B cell (primary cell): ENCODE data around the gene ERC1. TPM values are rescaled to one million over a fixed set of nuclear protein-coding genes. Genes with fewer than 3 reads are reported as not detected.

Experiments
- ATAC-seq: fragments of 200-7000 bp; cut with Tn5 transposase; one replicate; pipeline ENCODE4 v1.10.0; 2021; ENCODE audit warnings: low read depth, mild to moderate bottlenecking, moderate number of reproducible peaks, moderate library complexity
- CTCF ChIA-PET: fragments of 350-600 bp; sonication (Branson Sonifier 250); formaldehyde crosslinking; loops from one replicate; lab custom pipeline; 2021; ENCODE audit warnings: antibody characterized with exemption, inconsistent platforms; lab: Charles Lee
- POLR2A ChIA-PET: fragments of 350-600 bp; sonication (Branson Sonifier 250); formaldehyde crosslinking; loops from one replicate; lab custom pipeline; 2021; ENCODE audit warnings: antibody characterized with exemption; lab: Charles Lee
- DNase-seq: peaks from one replicate; pipeline ENCODE4 v3.0.0; 2013
- H2AFZ ChIP-seq: 2 replicates; pipeline ENCODE4 v1.6.1; 2012; ENCODE audit warnings: mild to moderate bottlenecking, low read depth, low read length; ENCODE audit not compliant: insufficient read depth, poor library complexity, severe bottlenecking
- H3K27ac ChIP-seq, 2 donors: 1 replicate in 1 of 2; 2 replicates in 1 of 2; pipeline ENCODE4 v1.5.1; 2012 to 2013; ENCODE audit warnings: low read length in 2 of 2, mild to moderate bottlenecking in 2 of 2, moderate library complexity in 1 of 2
- H3K27me3 ChIP-seq, 4 experiments: fragments of 200-600 bp in 1 of 4; sonication (generic) in 1 of 4; replicated peaks in 1 of 4; 1 replicate in 2 of 4; 2 replicates in 2 of 4; pipeline versions ENCODE4 v1.6.1 to v1.7.0; 2013 to 2016; ENCODE audit warnings: low read length in 3 of 4, mild to moderate bottlenecking in 2 of 4, mixed read lengths in 1 of 4, moderate library complexity in 1 of 4; ENCODE audit not compliant: insufficient read depth in 4 of 4, control insufficient read depth in 3 of 4; ENCODE audit errors: control extremely low read depth in 1 of 4
- H3K36me3 ChIP-seq, 2 experiments: replicated peaks in 1 of 2; 1 replicate in 1 of 2; 2 replicates in 1 of 2; pipeline versions ENCODE4 v1.6.1 to v1.7.1; 2013; ENCODE audit warnings: low read length in 1 of 2; ENCODE audit not compliant: insufficient read depth in 2 of 2, control insufficient read depth in 1 of 2; ENCODE audit errors: control extremely low read depth in 1 of 2, extremely low read depth in 1 of 2
- H3K4me1 ChIP-seq, 2 donors: fragments of 200-600 bp in 1 of 2; sonication (generic) in 1 of 2; 1 replicate in 1 of 2; 2 replicates in 1 of 2; pipeline versions ENCODE4 v1.5.1 to v1.6.1; 2013 to 2017; ENCODE audit warnings: low read length in 2 of 2; ENCODE audit not compliant: control insufficient read depth in 2 of 2, insufficient read depth in 2 of 2
- H3K4me2 ChIP-seq: replicated peaks from 2 replicates; pipeline ENCODE3; 2012; ENCODE audit warnings: mild to moderate bottlenecking, low read depth, low read length; ENCODE audit not compliant: poor library complexity, severe bottlenecking
- H3K4me3 ChIP-seq, 5 experiments: fragments of 200-600 bp in 1 of 5; sonication (generic) in 1 of 5; 1 replicate in 3 of 5; 2 replicates in 2 of 5; pipeline versions ENCODE4 v1.5.1 to v1.7.0; 2011 to 2016; ENCODE audit warnings: low read length in 4 of 5, mild to moderate bottlenecking in 4 of 5, low read depth in 2 of 5, control low read depth in 1 of 5, moderate library complexity in 1 of 5; ENCODE audit not compliant: insufficient read depth in 1 of 5; ENCODE audit errors: control extremely low read depth in 1 of 5, extremely low read depth in 1 of 5
- H3K79me2 ChIP-seq: fragments of 200-600 bp; sonication (generic); one replicate; pipeline ENCODE4 v1.6.0; 2016; ENCODE audit warnings: low read length; ENCODE audit not compliant: control insufficient read depth, insufficient read depth
- H3K9ac ChIP-seq: fragments of 200-600 bp; sonication (generic); 2 replicates; pipeline ENCODE4 v1.6.1; 2017; ENCODE audit warnings: mild to moderate bottlenecking, low read length, moderate library complexity
- H3K9me3 ChIP-seq, 3 donors: one replicate each; pipeline versions ENCODE4 v1.6.1 to v1.7.1; 2013; ENCODE audit warnings: low read length in 2 of 3; ENCODE audit not compliant: control insufficient read depth in 2 of 3, insufficient read depth in 1 of 3; ENCODE audit errors: control extremely low read depth in 1 of 3
- H4K20me1 ChIP-seq: 2 replicates; pipeline ENCODE4 v1.6.0; 2012; ENCODE audit warnings: mild to moderate bottlenecking, low read length; ENCODE audit not compliant: insufficient read depth, control insufficient read depth, poor library complexity, severe bottlenecking
- H3K27ac Mint-ChIP-seq: one replicate; pipeline ENCODE4 v1.8.0; 2021; ENCODE audit warnings: mixed read lengths
- H3K27me3 Mint-ChIP-seq: one replicate; pipeline ENCODE4 v1.8.0; 2021; ENCODE audit warnings: mixed read lengths
- H3K4me1 Mint-ChIP-seq: one replicate; pipeline ENCODE4 v1.8.0; 2021; ENCODE audit warnings: mixed read lengths
- H3K4me3 Mint-ChIP-seq: one replicate; pipeline ENCODE4 v1.8.0; 2021; ENCODE audit warnings: mixed read lengths
- H3K9me3 Mint-ChIP-seq: one replicate; pipeline ENCODE4 v1.8.0; 2022; ENCODE audit warnings: mixed read lengths; ENCODE audit not compliant: insufficient read depth
- EZH2 ChIP-seq: IDR thresholded peaks from 2 replicates; pipeline ENCODE4 v1.6.1; 2012; ENCODE audit warnings: borderline replicate concordance, low read depth, mild to moderate bottlenecking, moderate library complexity, low read length; ENCODE audit not compliant: insufficient read depth, poor library complexity, severe bottlenecking
- WGBS: methylation state at CpG from one replicate; pipeline ENCODE4 v1.1.5; 2013; ENCODE audit warnings: missing lambda C conversion rate; ENCODE audit not compliant: insufficient coverage; 5-methylcytosine and 5-hydroxymethylcytosine counted together
- intact Hi-C: fragments of 100-400 bp; cut with micrococcal nuclease; formaldehyde crosslinking; loops from one replicate; pipeline ENCODE4 v1.10.0; 2022
- polyA plus RNA-seq: library from polyadenylated mRNA; depleted of rRNA; stranded (reverse); fragments of >200 nt; gene quantifications from 2 replicates; pipeline ENCODE4 v1.2.3, GENCODE V29; 2012
- total RNA-seq, 2 donors: library from RNA; stranded (reverse); fragments of 120-200 nt in 1 of 2; gene quantifications; 1 replicate in 1 of 2; 2 replicates in 1 of 2; pipeline versions ENCODE4 v1.2.3 to v1.2.4, GENCODE V29; 2013 to 2022
- TF ChIP-seq, protein P1 (sequence below): fragments of 200-600 bp; IDR thresholded peaks from one replicate; pipeline ENCODE4 v1.8.0; 2022; ENCODE audit warnings: antibody characterized with exemption, mild to moderate bottlenecking

Gene ERC1
- total and polyA plus RNA-seq, 2 donors (not counting 1 experiment from before 2014, with no cell fraction given): 4.0 to 77.6 TPM

DNA sequence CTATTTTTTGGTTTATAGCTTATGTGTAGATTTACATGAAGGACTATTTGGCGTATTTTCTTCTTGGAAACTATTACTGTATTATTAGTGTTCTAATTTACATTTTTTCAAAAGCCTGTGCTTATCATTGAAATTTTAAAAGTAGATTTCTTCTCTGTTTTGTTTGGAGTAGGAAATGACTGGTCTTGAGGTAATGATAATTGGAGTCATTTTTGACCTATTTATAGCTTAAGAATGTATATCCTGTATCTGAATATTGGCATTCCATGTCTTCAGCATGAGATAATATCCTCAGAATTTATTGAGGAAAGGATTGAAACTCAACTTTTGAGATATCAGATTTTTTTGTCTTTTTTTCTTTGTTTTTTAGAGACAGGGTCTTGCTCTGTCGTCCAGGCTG, 193.4 kb downstream of the ERC1 start:
- Histone ChIP-seq H3K27ac (no peak overlapping the region), H3K27me3 (no peaks in the 10 kb centered on the region), H3K4me3 (no peak overlapping the region), H3K79me2 (no peaks in the 10 kb centered on the region), H3K36me3 (peaks cover 0 to 17% of the 10 kb centered on the region in 2 experiments), H4K20me1 (no peaks in the 10 kb centered on the region), H3K9ac (no peak overlapping the region), H3K4me1 (no peaks in the 10 kb centered on the region), H3K4me2 (no peak overlapping the region), H2AFZ (no peak overlapping the region), H3K9me3 (no peaks in the 10 kb centered on the region)
- ChIA-PET CTCF (interaction anchor here (0.6 to 1.6 kb wide), 3 partner anchors 66 to 399 kb away, joined by 3 to 4 read pairs (median 3); no protein-coding TSS in a partner anchor), POLR2A (no interaction called here)
- Mint-ChIP-seq H3K27ac (no peak overlapping the region), H3K9me3 (no peaks in the 10 kb centered on the region), H3K27me3 (no peaks in the 10 kb centered on the region), H3K4me1 (peaks cover 2% of the 10 kb centered on the region), H3K4me3 (no peak overlapping the region)
- no CpG with 5 or more reads among the region's 2 CpGs for WGBS
- DNase-seq (no peak), ATAC-seq (no peak)
- TF ChIP-seq, protein P1, sequence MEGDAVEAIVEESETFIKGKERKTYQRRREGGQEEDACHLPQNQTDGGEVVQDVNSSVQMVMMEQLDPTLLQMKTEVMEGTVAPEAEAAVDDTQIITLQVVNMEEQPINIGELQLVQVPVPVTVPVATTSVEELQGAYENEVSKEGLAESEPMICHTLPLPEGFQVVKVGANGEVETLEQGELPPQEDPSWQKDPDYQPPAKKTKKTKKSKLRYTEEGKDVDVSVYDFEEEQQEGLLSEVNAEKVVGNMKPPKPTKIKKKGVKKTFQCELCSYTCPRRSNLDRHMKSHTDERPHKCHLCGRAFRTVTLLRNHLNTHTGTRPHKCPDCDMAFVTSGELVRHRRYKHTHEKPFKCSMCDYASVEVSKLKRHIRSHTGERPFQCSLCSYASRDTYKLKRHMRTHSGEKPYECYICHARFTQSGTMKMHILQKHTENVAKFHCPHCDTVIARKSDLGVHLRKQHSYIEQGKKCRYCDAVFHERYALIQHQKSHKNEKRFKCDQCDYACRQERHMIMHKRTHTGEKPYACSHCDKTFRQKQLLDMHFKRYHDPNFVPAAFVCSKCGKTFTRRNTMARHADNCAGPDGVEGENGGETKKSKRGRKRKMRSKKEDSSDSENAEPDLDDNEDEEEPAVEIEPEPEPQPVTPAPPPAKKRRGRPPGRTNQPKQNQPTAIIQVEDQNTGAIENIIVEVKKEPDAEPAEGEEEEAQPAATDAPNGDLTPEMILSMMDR: no peak
- no peak for TF ChIP-seq EZH2
- intact Hi-C loops: no loop called here

DNA sequence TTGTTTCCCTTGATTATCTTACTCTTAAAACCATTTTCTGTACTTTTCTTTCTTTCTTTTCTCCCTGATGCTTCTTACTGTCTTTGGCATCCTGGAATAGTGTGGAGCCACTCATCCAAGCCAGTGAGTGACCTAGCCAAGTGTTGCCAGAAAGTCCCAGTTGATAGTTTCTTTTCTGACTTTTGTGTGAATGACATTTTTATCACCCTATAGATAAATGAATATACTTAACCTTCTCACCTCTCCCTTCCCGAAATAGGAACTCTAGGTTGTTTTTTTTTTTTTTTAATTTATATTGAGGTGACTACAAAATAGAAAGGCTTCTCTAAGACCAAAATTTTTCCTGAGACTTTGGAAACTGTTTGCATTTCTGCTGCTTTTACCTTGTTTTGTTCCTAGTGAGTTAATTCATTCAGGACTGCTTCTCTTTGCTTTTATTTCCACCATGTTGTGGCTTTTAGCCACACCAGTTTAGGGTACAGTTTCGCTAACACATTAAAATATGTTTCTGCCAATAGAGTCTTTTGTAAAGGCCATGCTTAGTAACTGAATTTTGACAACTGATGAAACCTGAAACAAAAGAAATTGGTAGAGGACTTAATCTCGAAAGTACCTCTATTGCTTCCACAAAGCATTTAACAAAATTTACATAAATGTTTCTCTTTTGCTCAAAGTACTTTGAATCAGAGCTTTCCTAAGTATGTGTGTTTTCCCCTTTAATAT, 194.6 kb downstream of the ERC1 start:
- Mint-ChIP-seq H3K27me3 (no peaks in the 10 kb centered on the region), H3K27ac (no peak overlapping the region), H3K4me3 (no peak overlapping the region), H3K9me3 (no peaks in the 10 kb centered on the region), H3K4me1 (peaks cover 2% of the 10 kb centered on the region)
- H2AFZ ChIP-seq: no peak overlapping the region
- H3K36me3 ChIP-seq: peaks cover 0 to 14% of the 10 kb centered on the region in 2 experiments
- H3K27ac ChIP-seq: no peak overlapping the region
- intact Hi-C loops: no loop called here
- DNase-seq: no peak
- WGBS: no CpG with 5 or more reads among the region's 3 CpGs
- H3K4me2 ChIP-seq: no peak overlapping the region
- no peak for ATAC-seq
- no peaks in the 10 kb centered on the region for H3K9me3 ChIP-seq
- H3K79me2 ChIP-seq: no peaks in the 10 kb centered on the region
- no peaks in the 10 kb centered on the region for H3K27me3 ChIP-seq
- ChIA-PET POLR2A (no interaction called here), CTCF (interaction anchor here (3.5 kb wide), 1 partner anchor 67 kb away, joined by 11 read pairs; no protein-coding TSS in a partner anchor)
- TF ChIP-seq EZH2: no peak
- TF ChIP-seq, protein P1: no peak
- no peak overlapping the region for H3K4me3 ChIP-seq
- no peak overlapping the region for H3K9ac ChIP-seq
- no peaks in the 10 kb centered on the region for H4K20me1 ChIP-seq
- H3K4me1 ChIP-seq: no peaks in the 10 kb centered on the region
